Measurements from ENCODE around the gene PEX7.

Gene PEX7

DNA sequence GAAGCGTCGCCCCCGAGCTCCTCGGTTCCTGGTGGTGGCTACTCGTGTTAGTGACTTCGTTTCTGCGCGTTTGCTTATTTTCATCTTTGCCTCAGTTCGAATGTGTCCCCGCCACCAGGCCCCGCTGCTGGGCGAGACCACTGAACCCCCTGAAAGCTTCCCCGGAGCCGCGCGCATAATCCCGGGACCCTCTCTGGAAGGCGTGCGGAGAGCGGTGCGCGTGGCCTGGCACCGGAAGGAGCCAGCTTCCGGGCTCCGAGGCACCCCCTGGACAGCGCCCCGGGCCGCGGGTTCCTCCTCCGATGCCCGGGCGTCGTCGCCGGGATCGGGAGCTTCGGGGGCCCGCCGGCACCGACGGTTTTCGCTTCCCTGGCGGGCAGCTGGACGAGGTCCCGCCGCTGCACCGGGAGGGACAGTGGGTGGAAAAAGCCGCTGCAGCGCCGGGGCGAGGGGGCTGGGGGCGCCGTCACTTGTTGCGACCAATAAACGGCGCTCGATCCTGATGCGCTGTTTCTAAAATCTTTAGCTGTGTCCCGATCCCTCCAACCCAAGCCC, 99.1 kb downstream of the PEX7 start:
- DNase-seq (ENCODE audit: low spot score), result peak; percentile 15
- H3K36me3 ChIP-seq (replicated peaks in 1 of 2; ENCODE audit: control insufficient read depth in 2 of 2, insufficient read depth in 2 of 2, low read length in 2 of 2), result no peaks in the 10 kb centered on the region
- peaks cover 4% of the 10 kb centered on the region for H3K79me1 ChIP-seq (ENCODE audit: low read depth, low read length)
- H3K27ac ChIP-seq (replicated peaks; ENCODE audit: low read length), result no peak overlapping the region
- H4K91ac ChIP-seq (ENCODE audit: low read depth, low read length, poor library complexity), result no peak overlapping the region
- WGBS, 2 donors (ENCODE audit: extremely low coverage in 2 of 2, insufficient read length in 2 of 2, insufficient replicate concordance in 1 of 2), result no CpG with 5 or more reads among the region's 59 CpGs
- peak overlapping the region; percentile 50 to 79 for H3K4me3 ChIP-seq (ENCODE audit: low read length in 2 of 2)
- no peak overlapping the region for H3K23ac ChIP-seq (ENCODE audit: low read depth, low read length, poor library complexity)
- H2BK5ac ChIP-seq (ENCODE audit: low read length), result peak overlapping the region; percentile 66
- peak overlapping the region; percentile 70 for H3K9ac ChIP-seq (ENCODE audit: low read depth, low read length, poor library complexity)
- H4K8ac ChIP-seq (ENCODE audit: low read depth, low read length), result no peak overlapping the region
- H3K18ac ChIP-seq (ENCODE audit: low read length), result peak overlapping the region; percentile 82
- peaks cover 19 to 66% (median 51%) of the 10 kb centered on the region in 3 experiments for H3K27me3 ChIP-seq (ENCODE audit: control insufficient read depth in 3 of 3, insufficient read depth in 3 of 3, low read depth in 1 of 3, low read length in 3 of 3)
- peaks cover 3 to 4% of the 10 kb centered on the region in 2 donors for H3K4me1 ChIP-seq (ENCODE audit: control insufficient read depth in 2 of 2, insufficient read depth in 1 of 2, low read depth in 1 of 2, low read length in 2 of 2)
- peak overlapping the region; percentile 99 for H2AFZ ChIP-seq (ENCODE audit: low read length)
- peaks cover 0 to 2% of the 10 kb centered on the region in 2 donors for H3K9me3 ChIP-seq (replicated peaks in 1 of 2; ENCODE audit: control insufficient read depth in 2 of 2, insufficient read depth in 1 of 2, low read depth in 1 of 2, low read length in 2 of 2)
- H3K4me2 ChIP-seq (ENCODE audit: insufficient read depth, low read length, poor library complexity, severe bottlenecking), result peak overlapping the region; percentile 97
- peak overlapping the region; percentile 26 for H2BK15ac ChIP-seq (ENCODE audit: low read length)
- no peak overlapping the region for H2BK120ac ChIP-seq (ENCODE audit: low read depth, low read length)
- H3K14ac ChIP-seq (ENCODE audit: low read length), result peak overlapping the region; percentile 38
- H2BK12ac ChIP-seq (ENCODE audit: low read length), result no peak overlapping the region
- no peak overlapping the region for H3K4ac ChIP-seq (ENCODE audit: low read length)
- H2AK5ac ChIP-seq (ENCODE audit: low read depth, low read length), result no peak overlapping the region

DNA sequence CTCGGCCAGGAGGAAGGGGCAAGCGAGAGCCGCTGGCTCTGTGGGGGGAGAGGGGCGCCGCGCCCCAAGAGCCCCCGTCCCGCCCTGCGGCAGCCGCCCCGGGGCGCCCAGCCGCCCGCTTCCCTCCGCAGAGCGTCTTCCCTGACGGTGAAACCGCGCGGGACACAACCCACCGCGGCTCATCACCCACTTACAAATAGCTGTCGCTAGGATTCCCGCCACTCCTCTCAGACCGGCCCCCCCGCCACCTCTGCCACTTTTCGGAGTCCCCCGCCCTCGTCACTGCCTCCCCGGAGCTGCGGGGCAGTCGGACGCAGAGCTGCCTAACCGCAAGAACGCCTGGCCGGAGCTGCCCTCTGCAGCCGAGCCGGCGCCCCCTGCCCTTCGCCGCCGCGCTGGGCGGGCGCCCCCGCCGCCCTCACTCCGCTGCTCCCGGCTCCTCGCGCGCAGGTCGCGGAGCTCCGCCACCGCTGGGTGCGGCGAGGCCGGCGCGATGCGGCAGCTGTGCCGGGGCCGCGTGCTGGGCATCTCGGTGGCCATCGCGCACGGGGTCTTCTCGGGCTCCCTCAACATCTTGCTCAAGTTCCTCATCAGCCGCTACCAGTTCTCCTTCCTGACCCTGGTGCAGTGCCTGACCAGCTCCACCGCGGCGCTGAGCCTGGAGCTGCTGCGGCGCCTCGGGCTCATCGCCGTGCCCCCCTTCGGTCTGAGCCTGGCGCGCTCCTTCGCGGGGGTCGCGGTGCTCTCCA, 99.7 kb downstream of the PEX7 start, which contains the start of gene SLC35D3:
TSS of gene SLC35D3 (plus strand) at position 366 of the 749 bp plus-strand sequence. CDS start at position 494, 128 bp downstream.
- Histone ChIP-seq H3K36me3 (replicated peaks in 1 of 2; ENCODE audit: control insufficient read depth in 2 of 2, insufficient read depth in 2 of 2, low read length in 2 of 2) (no peaks in the 10 kb centered on the region), H4K8ac (ENCODE audit: low read depth, low read length) (no peak within 1 kb of the TSS), H3K23ac (ENCODE audit: low read depth, low read length, poor library complexity) (peak within 1 kb of the TSS; percentile 31), H3K9me3 (replicated peaks in 1 of 2; ENCODE audit: control insufficient read depth in 2 of 2, insufficient read depth in 1 of 2, low read depth in 1 of 2, low read length in 2 of 2) (peaks cover 0 to 2% of the 10 kb centered on the region in 2 donors), H3K4me1 (ENCODE audit: control insufficient read depth in 2 of 2, insufficient read depth in 1 of 2, low read depth in 1 of 2, low read length in 2 of 2) (peaks cover 3 to 4% of the 10 kb centered on the region in 2 donors), H2AK5ac (ENCODE audit: low read depth, low read length) (peak within 1 kb of the TSS; percentile 61), H4K91ac (ENCODE audit: low read depth, low read length, poor library complexity) (no peak within 1 kb of the TSS), H3K27ac (replicated peaks; ENCODE audit: low read length) (no peak within 1 kb of the TSS), H3K14ac (ENCODE audit: low read length) (peak within 1 kb of the TSS; percentile 38), H3K27me3 (ENCODE audit: control insufficient read depth in 3 of 3, insufficient read depth in 3 of 3, low read depth in 1 of 3, low read length in 3 of 3) (peaks cover 19 to 73% (median 51%) of the 10 kb centered on the region in 3 experiments), H2BK15ac (ENCODE audit: low read length) (peak within 1 kb of the TSS; percentile 67), H2BK120ac (ENCODE audit: low read depth, low read length) (no peak within 1 kb of the TSS), H3K4me2 (ENCODE audit: insufficient read depth, low read length, poor library complexity, severe bottlenecking) (peak within 1 kb of the TSS; percentile 97), H3K4ac (ENCODE audit: low read length) (no peak within 1 kb of the TSS), H2AFZ (ENCODE audit: low read length) (peak within 1 kb of the TSS; percentile 99), H3K18ac (ENCODE audit: low read length) (peak within 1 kb of the TSS; percentile 82), H2BK5ac (ENCODE audit: low read length) (peak within 1 kb of the TSS; percentile 66), H3K4me3 (ENCODE audit: low read length in 2 of 2) (peak within 1 kb of the TSS; percentile 50 to 79), H3K9ac (ENCODE audit: low read depth, low read length, poor library complexity) (peak within 1 kb of the TSS; percentile 81), H3K79me1 (ENCODE audit: low read depth, low read length) (peaks cover 4% of the 10 kb centered on the region), H2BK12ac (ENCODE audit: low read length) (peak within 1 kb of the TSS; percentile 46)
- no CpG with 5 or more reads among the region's 86 CpGs for WGBS, 2 donors (ENCODE audit: extremely low coverage in 2 of 2, insufficient read length in 2 of 2, insufficient replicate concordance in 1 of 2)
- peak; percentile 24 for DNase-seq (ENCODE audit: low spot score)

DNA sequence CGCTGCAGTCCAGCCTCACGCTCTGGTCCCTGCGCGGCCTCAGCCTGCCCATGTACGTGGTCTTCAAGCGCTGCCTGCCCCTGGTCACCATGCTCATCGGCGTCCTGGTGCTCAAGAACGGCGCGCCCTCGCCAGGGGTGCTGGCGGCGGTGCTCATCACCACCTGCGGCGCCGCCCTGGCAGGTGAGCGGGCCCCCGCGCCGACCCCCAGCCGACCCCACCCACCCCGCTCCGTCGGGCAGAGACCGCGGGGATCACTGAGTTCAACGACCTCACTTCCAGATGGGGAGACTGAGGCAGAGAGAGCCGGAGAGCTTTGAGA, 100.3 kb downstream of the PEX7 start:
- H2AK5ac ChIP-seq (ENCODE audit: low read depth, low read length), result no peak overlapping the region
- H3K4me2 ChIP-seq (ENCODE audit: insufficient read depth, low read length, poor library complexity, severe bottlenecking), result peak overlapping the region; percentile 97
- H3K14ac ChIP-seq (ENCODE audit: low read length), result no peak overlapping the region
- peak overlapping the region; percentile 46 for H2BK12ac ChIP-seq (ENCODE audit: low read length)
- H4K8ac ChIP-seq (ENCODE audit: low read depth, low read length), result no peak overlapping the region
- peak overlapping the region; percentile 50 to 79 for H3K4me3 ChIP-seq (ENCODE audit: low read length in 2 of 2)
- no peak overlapping the region for H2BK5ac ChIP-seq (ENCODE audit: low read length)
- H2BK120ac ChIP-seq (ENCODE audit: low read depth, low read length), result no peak overlapping the region
- no peak overlapping the region for H4K91ac ChIP-seq (ENCODE audit: low read depth, low read length, poor library complexity)
- H3K4me1 ChIP-seq (ENCODE audit: control insufficient read depth in 2 of 2, insufficient read depth in 1 of 2, low read depth in 1 of 2, low read length in 2 of 2), result peaks cover 3 to 4% of the 10 kb centered on the region in 2 donors
- H3K79me1 ChIP-seq (ENCODE audit: low read depth, low read length), result peaks cover 4% of the 10 kb centered on the region
- no peak overlapping the region for H3K27ac ChIP-seq (replicated peaks; ENCODE audit: low read length)
- no peak overlapping the region for H3K23ac ChIP-seq (ENCODE audit: low read depth, low read length, poor library complexity)
- peak overlapping the region; percentile 81 for H3K18ac ChIP-seq (ENCODE audit: low read length)
- DNase-seq (ENCODE audit: low spot score), result no peak
- H3K27me3 ChIP-seq (ENCODE audit: control insufficient read depth in 3 of 3, insufficient read depth in 3 of 3, low read depth in 1 of 3, low read length in 3 of 3), result peaks cover 19 to 73% (median 51%) of the 10 kb centered on the region in 3 experiments
- peak overlapping the region; percentile 99 for H2AFZ ChIP-seq (ENCODE audit: low read length)
- WGBS, 2 donors (ENCODE audit: extremely low coverage in 2 of 2, insufficient read length in 2 of 2, insufficient replicate concordance in 1 of 2), result no CpG with 5 or more reads among the region's 29 CpGs
- H2BK15ac ChIP-seq (ENCODE audit: low read length), result no peak overlapping the region
- H3K36me3 ChIP-seq (replicated peaks in 1 of 2; ENCODE audit: control insufficient read depth in 2 of 2, insufficient read depth in 2 of 2, low read length in 2 of 2), result no peaks in the 10 kb centered on the region
- peak overlapping the region; percentile 81 for H3K9ac ChIP-seq (ENCODE audit: low read depth, low read length, poor library complexity)
- no peak overlapping the region for H3K4ac ChIP-seq (ENCODE audit: low read length)
- H3K9me3 ChIP-seq (replicated peaks in 1 of 2; ENCODE audit: control insufficient read depth in 2 of 2, insufficient read depth in 1 of 2, low read depth in 1 of 2, low read length in 2 of 2), result peaks cover 0 to 2% of the 10 kb centered on the region in 2 donors
